Measurements from ENCODE around the gene NECTIN4.

The NECTIN4 gene

GRCh38 chr1:161131523-161132409 lies 42.4 kb upstream of the NECTIN4 start:
- Histone ChIP-seq H3K36me3 (replicated peaks) (peaks cover 11% of the 10 kb centered on the region), H3K27me3 (replicated peaks) (no peaks in the 10 kb centered on the region), H3K4me3 (ENCODE audit: low read depth, low read length) (peak overlapping the region; percentile 92), H3K27ac (peak overlapping the region; percentile 94)
- no peak for DNase-seq
- in situ Hi-C loops (cut with HindIII; ENCODE audit: low pct_ligation_motif_present, low sequenced_read_pairs), result loop anchor here (25.0 kb wide), 1 partner anchor 94 kb away; the partner anchor contains the start of genes TSTD1 and USF1
- no peak for TF ChIP-seq CTCF (IDR thresholded peaks at IDR 0.05; ENCODE audit: low read depth, low read length, missing control alignments)

- Histone ChIP-seq H3K36me3 (replicated peaks) (peaks cover 21% of the 10 kb centered on the region), H3K27me3 (replicated peaks) (no peaks in the 10 kb centered on the region), H3K4me3 (ENCODE audit: low read depth, low read length) (no peak overlapping the region), H3K27ac (no peak overlapping the region)
- no peak for TF ChIP-seq CTCF (IDR thresholded peaks at IDR 0.05; ENCODE audit: low read depth, low read length, missing control alignments)
- in situ Hi-C loops (cut with HindIII; ENCODE audit: low pct_ligation_motif_present, low sequenced_read_pairs), result loop anchor here (25.0 kb wide), 1 partner anchor 93 kb away; the partner anchor contains the start of genes TSTD1 and USF1
- no peak for DNase-seq
Measured at GRCh38 chr1:161130266-161130665, 40.9 kb upstream of the NECTIN4 start.

- H3K36me3 ChIP-seq (replicated peaks), result peaks cover 27% of the 10 kb centered on the region
- in situ Hi-C loops (cut with HindIII; ENCODE audit: low pct_ligation_motif_present, low sequenced_read_pairs), result loop anchor here (25.0 kb wide), 1 partner anchor 92 kb away; the partner anchor contains the start of genes TSTD1 and USF1
- no peak overlapping the region for H3K27ac ChIP-seq
- H3K27me3 ChIP-seq (replicated peaks), result no peaks in the 10 kb centered on the region
- TF ChIP-seq CTCF (IDR thresholded peaks at IDR 0.05; ENCODE audit: low read depth, low read length, missing control alignments), result no peak
- no peak overlapping the region for H3K4me3 ChIP-seq (ENCODE audit: low read depth, low read length)
- DNase-seq, result no peak
Measured at GRCh38 chr1:161128591-161129420, 39.4 kb upstream of the NECTIN4 start.

- TF ChIP-seq CTCF (IDR thresholded peaks at IDR 0.05; ENCODE audit: low read depth, low read length, missing control alignments), result no peak
- Histone ChIP-seq H3K27me3 (replicated peaks) (no peaks in the 10 kb centered on the region), H3K27ac (no peak overlapping the region), H3K4me3 (ENCODE audit: low read depth, low read length) (no peak overlapping the region), H3K36me3 (replicated peaks) (peaks cover 37% of the 10 kb centered on the region)
- no peak for DNase-seq
- in situ Hi-C loops (cut with HindIII; ENCODE audit: low pct_ligation_motif_present, low sequenced_read_pairs), result loop anchor here (25.0 kb wide), 1 partner anchor 90 kb away; the partner anchor contains the start of genes TSTD1 and USF1
Measured at GRCh38 chr1:161127649-161128048, 38.3 kb upstream of the NECTIN4 start.

- in situ Hi-C loops (cut with HindIII; ENCODE audit: low pct_ligation_motif_present, low sequenced_read_pairs), result no loop called here
- no peak for DNase-seq
- peaks cover 58% of the 10 kb centered on the region for H3K36me3 ChIP-seq (replicated peaks)
- no peak for TF ChIP-seq CTCF (IDR thresholded peaks at IDR 0.05; ENCODE audit: low read depth, low read length, missing control alignments)
- H3K27me3 ChIP-seq (replicated peaks), result no peaks in the 10 kb centered on the region
- H3K4me3 ChIP-seq (ENCODE audit: low read depth, low read length), result no peak overlapping the region
- no peak overlapping the region for H3K27ac ChIP-seq
Measured at GRCh38 chr1:161122967-161123366, 33.6 kb upstream of the NECTIN4 start.

Measured in brain microvascular endothelial cell (primary cell).